GM23338 (cell line): ENCODE results near the gene AGPAT3.

Experiments
- CTCF ChIP-seq, 2 experiments: fragments of 200-600 bp in 1 of 2; sonication (generic) in 1 of 2; conservative IDR thresholded peaks; 2 replicates each; pipeline versions ENCODE4 v1.5.1 to v1.6.1; 2016 to 2017; ENCODE audit warnings: antibody characterized with exemption in 2 of 2, low read depth in 2 of 2, mild to moderate bottlenecking in 2 of 2, moderate library complexity in 1 of 2
- ETS1 ChIP-seq: IDR thresholded peaks from 2 replicates; pipeline ENCODE4 v1.6.1; 2016; ENCODE audit warnings: antibody characterized with exemption
- EZH2 ChIP-seq: fragments of 200-600 bp; sonication (generic); IDR thresholded peaks from one replicate; pipeline ENCODE4 v1.8.0; 2017; ENCODE audit warnings: antibody characterized with exemption, mild to moderate bottlenecking, low read depth; ENCODE audit not compliant: unreplicated experiment
- EZH2phosphoT487 ChIP-seq: fragments of 200-600 bp; sonication (generic); IDR thresholded peaks from one replicate; pipeline ENCODE4 v1.8.1; 2018; ENCODE audit warnings: antibody characterized with exemption; ENCODE audit not compliant: unreplicated experiment
- POLR2AphosphoS5 ChIP-seq: IDR thresholded peaks from 2 replicates; pipeline ENCODE4 v1.6.1; 2016; ENCODE audit warnings: antibody characterized with exemption, low read depth
- STAT1 ChIP-seq: IDR thresholded peaks from one replicate; pipeline ENCODE4 v1.6.1; 2016; ENCODE audit warnings: antibody characterized with exemption; ENCODE audit not compliant: unreplicated experiment
- ZNF114 ChIP-seq: fragments of 250-450 bp; sonication (Bioruptor Pico); IDR thresholded peaks from 2 replicates; pipeline ENCODE4 v1.5.0; 2020; ENCODE audit warnings: mild to moderate bottlenecking, moderate library complexity
- TF ChIP-seq, protein P1 (sequence below): IDR thresholded peaks from one replicate; pipeline ENCODE4 v1.6.1; 2018; ENCODE audit warnings: antibody characterized with exemption; ENCODE audit not compliant: unreplicated experiment

DNA sequence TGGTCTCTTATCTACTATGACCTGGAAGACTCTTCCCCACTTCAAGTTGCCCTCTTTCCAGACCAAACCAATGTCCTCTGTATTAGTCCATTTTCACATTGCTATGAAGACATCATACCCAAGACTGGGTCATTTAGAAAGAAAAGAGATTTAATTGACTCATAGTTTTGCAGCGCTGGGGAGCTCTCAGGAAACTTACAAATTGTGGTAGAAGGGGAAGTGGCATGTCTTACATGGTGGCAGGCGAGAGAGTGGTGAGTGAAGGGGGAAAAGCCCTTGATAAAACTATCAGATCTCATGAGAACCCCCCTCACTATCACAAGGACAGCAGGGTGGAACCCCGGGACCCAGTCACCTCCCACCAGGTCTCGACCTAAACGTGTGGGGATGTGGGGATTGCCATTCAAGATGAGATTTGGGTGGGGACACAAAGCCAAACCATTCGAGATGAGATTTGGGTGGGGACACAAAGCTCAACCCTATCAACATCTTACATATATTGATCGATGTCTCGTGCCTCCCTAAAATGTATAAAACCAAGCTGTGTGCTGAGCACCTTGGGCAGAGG lies 14.2 kb upstream of the AGPAT3 start:
- TF ChIP-seq CTCF (conservative IDR thresholded peaks at IDR 0.05; ENCODE audit: low read depth in 2 of 2) = no peak
- TF ChIP-seq, protein P1, sequence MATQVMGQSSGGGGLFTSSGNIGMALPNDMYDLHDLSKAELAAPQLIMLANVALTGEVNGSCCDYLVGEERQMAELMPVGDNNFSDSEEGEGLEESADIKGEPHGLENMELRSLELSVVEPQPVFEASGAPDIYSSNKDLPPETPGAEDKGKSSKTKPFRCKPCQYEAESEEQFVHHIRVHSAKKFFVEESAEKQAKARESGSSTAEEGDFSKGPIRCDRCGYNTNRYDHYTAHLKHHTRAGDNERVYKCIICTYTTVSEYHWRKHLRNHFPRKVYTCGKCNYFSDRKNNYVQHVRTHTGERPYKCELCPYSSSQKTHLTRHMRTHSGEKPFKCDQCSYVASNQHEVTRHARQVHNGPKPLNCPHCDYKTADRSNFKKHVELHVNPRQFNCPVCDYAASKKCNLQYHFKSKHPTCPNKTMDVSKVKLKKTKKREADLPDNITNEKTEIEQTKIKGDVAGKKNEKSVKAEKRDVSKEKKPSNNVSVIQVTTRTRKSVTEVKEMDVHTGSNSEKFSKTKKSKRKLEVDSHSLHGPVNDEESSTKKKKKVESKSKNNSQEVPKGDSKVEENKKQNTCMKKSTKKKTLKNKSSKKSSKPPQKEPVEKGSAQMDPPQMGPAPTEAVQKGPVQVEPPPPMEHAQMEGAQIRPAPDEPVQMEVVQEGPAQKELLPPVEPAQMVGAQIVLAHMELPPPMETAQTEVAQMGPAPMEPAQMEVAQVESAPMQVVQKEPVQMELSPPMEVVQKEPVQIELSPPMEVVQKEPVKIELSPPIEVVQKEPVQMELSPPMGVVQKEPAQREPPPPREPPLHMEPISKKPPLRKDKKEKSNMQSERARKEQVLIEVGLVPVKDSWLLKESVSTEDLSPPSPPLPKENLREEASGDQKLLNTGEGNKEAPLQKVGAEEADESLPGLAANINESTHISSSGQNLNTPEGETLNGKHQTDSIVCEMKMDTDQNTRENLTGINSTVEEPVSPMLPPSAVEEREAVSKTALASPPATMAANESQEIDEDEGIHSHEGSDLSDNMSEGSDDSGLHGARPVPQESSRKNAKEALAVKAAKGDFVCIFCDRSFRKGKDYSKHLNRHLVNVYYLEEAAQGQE = no peak
- TF ChIP-seq STAT1 = no peak
- no peak for TF ChIP-seq EZH2
- TF ChIP-seq ETS1 = no peak
- TF ChIP-seq EZH2phosphoT487 = no peak
- TF ChIP-seq POLR2AphosphoS5 = no peak
- no peak for TF ChIP-seq ZNF114 (CRISPR knock-in tag)
